Stimulated activated CD8-positive, alpha-beta memory T cell treated with anti-CD3 and anti-CD28 coated beads, Interleukin-15, amount 100 ng/mL, for 1 hour (primary cell): Measurements from ENCODE around the gene RNU6-9.
"Not testable (repeated sequence)": the region's sequence is repeated elsewhere in the genome, so short reads cannot be mapped to it uniquely, and the experiment has no call there.

Experiments used
- DNase-seq: peaks from one replicate; pipeline ENCODE4 v3.0.0-alpha.2; 2020; ENCODE audit warnings: low read depth

The RNU6-9 gene

GRCh38 chr19:861756-862580 lies 31.3 kb upstream of the RNU6-9 start:
- peak; percentile 54 for DNase-seq

- peak; percentile 63 for DNase-seq
Observed at GRCh38 chr19:862581-863314, 30.5 kb upstream of the RNU6-9 start.

GRCh38 chr19:863315-863620 lies 30.0 kb upstream of the RNU6-9 start:
- no peak for DNase-seq

- DNase-seq: no peak
Observed at GRCh38 chr19:866769-867300, 26.4 kb upstream of the RNU6-9 start.

GRCh38 chr19:867301-867793 lies 25.9 kb upstream of the RNU6-9 start:
- no peak for DNase-seq

- DNase-seq: no peak
Observed at GRCh38 chr19:867855-868457, 25.3 kb upstream of the RNU6-9 start.

GRCh38 chr19:868458-869244 lies 24.6 kb upstream of the RNU6-9 start:
- no peak for DNase-seq

- DNase-seq: no peak
Observed at GRCh38 chr19:869245-870177, 23.8 kb upstream of the RNU6-9 start.

- no peak for DNase-seq
Observed at GRCh38 chr19:870314-870713, 23.0 kb upstream of the RNU6-9 start.

GRCh38 chr19:870963-871401 lies 22.3 kb upstream of the RNU6-9 start:
- DNase-seq: no peak

- no peak for DNase-seq
Observed at GRCh38 chr19:871446-872265, 21.6 kb upstream of the RNU6-9 start.

GRCh38 chr19:872266-872951 lies 20.9 kb upstream of the RNU6-9 start:
- DNase-seq: peak; percentile 63

- DNase-seq: peak; percentile 47
Observed at GRCh38 chr19:873084-873483, 20.2 kb upstream of the RNU6-9 start.

- no peak for DNase-seq
Observed at GRCh38 chr19:873561-874041, 19.7 kb upstream of the RNU6-9 start.

- no peak for DNase-seq
Observed at GRCh38 chr19:875265-875879, 17.9 kb upstream of the RNU6-9 start.

GRCh38 chr19:876089-876488 lies 17.2 kb upstream of the RNU6-9 start:
- no peak for DNase-seq

GRCh38 chr19:876780-877314 lies 16.4 kb upstream of the RNU6-9 start:
- DNase-seq: no peak

GRCh38 chr19:877992-878660 lies 15.2 kb upstream of the RNU6-9 start:
- DNase-seq: not testable (repeated sequence)
